GM19324 (cell line): Measurements from ENCODE around the gene ASTL.
"Not testable (repeated sequence)": the region's sequence is repeated elsewhere in the genome, so short reads cannot be mapped to it uniquely, and the experiment has no call there.

Source experiments
- ATAC-seq: cut with Tn5 transposase; IDR thresholded peaks from one replicate; pipeline ENCODE4 v1.9.1; 2021; ENCODE audit warnings: mild to moderate bottlenecking, moderate library complexity; ENCODE audit not compliant: unreplicated experiment, low FRiP score

Gene ASTL

DNA sequence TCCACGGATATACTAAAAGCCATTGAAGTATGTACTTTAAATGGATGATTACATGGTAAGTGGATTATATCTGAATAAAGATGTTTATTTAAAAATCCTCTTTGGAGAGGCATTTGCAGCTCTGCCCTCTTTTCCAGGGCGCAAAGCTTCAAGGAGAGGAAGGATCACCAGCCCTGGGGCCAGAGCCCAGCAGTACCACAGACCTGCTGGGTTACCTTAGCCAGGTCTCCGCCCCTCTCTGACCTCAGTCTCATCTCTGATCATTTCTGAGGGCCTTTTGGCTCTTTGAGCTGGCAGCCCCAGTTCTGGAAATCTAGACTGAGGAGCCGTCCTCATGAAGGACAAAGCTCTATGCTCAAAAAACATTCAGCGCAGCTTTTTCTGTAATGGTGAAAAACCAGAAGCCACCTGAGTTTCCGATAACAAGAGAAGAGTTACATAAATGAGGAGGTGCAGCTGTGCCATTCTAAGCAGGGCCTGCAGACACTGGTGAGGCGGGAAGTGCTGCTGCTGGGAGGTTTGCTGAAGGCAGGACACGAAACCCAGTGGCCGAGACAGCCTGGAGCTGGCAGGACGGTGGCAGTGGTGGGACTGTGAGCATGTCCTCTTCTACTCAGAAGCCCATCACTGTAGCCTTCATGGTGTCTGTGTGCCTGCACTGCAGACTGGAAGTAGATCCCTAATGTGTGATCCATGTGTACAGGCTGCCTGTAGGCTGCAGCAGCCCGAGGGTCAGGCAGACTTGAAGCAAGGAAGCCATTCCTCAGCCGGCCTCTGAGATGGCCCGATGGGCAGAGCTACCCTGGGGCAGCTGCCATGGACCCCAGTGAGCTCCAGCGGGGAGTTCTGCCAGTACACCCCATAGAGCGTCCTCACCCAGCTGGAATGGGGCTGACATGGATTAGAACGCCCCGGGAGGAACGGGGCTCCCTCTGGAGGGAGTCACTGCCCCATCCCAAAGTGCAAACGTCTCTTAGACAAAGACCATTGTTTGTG, 49.7 kb downstream of the ASTL start:
- no peak for ATAC-seq

DNA sequence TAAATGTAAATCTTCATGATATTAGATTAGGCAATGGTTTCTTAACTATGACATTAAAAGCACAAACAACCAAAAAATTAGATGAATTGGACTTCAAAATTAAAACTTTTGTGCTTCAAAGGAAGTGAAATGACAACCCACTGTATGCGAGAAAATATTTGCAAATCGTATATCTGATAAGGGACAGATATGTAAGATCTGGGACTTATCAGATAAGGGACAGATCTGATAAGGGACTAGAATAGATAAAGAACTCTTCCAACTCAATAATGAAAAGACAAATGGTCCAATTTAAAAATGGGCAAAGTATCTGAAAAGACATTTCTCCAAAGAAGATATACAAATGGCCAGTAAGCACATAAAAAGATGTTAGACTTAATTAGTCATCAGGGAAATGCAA, 51.2 kb downstream of the ASTL start:
- ATAC-seq = no peak

DNA sequence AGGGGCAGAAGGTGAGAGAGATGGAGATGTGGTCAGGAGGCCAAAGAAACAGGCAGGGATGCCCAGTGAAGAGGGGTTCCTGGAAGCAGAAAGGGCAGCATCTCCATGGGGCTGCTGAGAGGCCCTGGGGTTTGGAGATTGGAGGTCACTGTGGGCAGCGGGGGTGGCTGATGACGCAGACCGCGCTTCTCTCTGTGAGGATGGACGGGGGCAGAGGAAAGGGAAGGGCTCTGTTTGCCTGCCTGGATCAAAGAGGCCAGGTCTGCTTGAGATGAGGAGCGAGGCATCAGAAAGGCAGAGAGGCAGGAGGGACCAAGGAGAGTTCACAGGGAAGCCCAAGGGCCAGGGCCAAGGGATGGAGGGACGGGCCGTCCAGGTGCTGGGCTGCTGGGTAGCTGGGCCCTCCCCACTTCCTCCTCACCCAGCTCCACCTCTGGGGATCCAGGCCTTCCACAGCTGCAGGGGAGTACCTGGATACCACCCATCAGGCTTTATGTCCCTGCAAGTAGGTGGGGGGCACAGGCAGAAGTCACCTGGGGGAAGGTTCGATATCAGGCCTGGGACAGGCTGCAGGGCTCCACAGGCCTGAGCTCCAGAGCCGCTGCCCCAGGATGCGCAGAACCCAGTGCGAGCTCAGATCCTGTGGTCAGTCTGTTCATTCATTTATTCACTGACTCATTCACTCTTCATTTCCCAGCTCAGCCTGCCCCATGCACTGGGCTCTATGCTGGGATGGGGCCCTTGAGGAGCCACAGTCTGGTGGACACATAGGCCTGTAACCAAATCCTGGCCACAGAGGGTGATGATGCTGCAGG, 52.6 kb downstream of the ASTL start:
- no peak for ATAC-seq

DNA sequence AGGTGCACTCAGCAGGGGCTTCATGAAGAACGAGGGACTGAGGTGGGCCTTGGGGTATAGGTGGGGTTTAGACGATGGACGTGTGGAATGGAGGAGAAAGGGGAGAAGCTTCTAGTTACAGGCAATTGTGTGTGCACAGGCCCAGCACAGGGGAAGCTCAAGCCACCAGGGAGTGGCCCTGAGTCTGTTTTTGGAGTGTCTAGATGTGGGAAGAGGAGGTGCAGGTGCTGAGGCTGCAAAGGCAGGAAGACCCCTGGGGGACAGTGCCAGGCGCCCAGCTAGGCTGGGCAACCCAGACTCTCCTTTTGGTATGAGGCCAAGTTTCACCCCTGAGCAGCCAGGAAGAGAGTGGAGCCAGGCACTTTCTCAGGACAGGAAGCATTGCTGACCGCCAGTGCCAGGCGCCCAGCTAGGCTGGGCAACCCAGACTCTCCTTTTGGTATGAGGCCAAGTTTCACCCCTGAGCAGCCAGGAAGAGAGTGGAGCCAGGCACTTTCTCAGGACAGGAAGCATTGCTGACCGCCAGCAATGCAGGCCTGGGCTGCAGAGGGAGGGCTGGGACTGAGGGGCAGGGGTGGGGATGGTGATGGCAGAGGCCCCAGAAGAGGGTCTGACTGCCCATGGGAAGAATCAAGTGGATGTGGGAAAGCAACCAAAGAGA, 53.3 kb downstream of the ASTL start:
- ATAC-seq = not testable (repeated sequence)

DNA sequence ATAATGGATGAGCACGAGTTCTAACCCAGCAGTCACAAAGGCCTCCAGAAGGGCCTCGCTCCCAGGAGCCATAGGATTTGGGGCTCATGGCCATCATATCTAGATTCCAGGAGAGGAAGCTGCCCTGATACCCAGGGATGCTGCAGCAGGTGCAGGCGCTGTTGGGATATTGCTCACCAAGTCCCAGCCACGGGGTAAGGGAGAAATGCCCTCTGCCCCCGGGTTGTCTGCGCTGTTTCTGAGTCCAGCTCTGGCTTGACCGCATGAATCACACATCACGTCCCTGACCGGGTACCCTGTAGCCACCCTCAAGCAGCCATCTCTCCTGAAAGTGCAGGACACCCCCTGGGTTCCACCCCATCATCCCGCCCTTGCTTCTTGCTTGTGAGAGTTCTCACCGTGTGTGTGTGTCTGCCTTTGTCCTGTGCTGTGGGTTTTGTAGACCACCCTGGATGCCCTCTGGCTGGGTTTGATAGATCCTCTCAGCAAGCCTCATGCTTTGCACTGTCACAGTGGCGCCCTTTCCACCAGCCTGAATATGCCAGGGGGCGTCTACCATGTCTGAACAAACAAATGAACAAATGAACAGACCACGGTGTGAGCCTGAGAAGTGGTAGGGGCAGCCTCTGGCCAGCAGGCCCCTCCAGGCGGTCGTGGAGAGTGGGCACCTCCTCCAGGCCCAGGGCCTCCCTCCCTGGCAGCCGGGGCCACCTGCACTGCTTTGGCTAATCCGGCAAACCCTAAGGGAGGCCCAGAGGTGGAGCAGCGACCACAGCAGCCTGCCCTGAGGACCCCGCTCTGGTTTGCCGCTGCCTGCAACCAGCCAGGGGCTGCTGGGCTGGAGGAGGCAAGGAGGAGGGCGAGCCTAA, 54.1 kb downstream of the ASTL start:
- ATAC-seq = no peak

DNA sequence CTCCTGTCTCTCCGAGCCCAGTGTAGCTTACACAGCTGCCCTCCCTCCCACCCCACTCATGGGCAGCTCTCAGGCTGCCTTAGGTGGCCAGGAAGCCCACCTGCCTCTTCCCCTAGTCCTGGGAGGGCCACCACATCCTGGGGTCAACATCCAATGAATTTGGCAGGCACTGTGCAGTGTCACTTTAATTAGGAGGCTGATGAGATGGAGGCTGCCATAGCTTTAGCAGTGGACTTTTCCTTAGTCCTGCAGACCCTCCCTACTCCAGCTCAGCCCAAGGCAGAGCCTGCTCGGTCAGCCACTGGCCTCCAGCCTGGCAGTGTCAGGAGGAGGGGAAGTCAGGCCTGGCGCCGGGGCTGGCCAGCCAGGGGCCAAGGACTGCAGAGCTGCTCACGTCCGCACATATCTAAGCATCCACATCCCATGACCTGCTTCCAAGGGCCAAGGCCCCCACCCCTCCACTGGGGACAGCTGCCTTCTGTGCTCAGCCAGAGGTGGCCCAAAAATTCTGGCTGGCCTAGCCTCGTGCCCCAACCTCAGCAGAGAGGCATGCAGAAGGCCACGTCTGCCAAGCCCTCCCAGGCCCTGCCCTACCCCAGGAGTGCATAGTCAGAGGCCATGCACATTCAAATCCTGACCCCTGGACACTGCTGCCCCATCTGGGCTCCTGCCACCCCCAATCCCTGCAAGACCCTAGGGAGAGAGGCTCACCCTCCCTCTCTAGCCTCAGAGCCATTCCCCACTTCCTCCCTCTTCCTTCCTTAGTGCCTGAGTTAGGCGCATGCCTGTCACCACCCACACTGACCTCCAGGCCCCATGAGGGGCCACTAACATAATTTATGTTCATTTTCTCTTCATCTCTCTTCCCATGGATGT, 55.0 kb downstream of the ASTL start:
- ATAC-seq = no peak

DNA sequence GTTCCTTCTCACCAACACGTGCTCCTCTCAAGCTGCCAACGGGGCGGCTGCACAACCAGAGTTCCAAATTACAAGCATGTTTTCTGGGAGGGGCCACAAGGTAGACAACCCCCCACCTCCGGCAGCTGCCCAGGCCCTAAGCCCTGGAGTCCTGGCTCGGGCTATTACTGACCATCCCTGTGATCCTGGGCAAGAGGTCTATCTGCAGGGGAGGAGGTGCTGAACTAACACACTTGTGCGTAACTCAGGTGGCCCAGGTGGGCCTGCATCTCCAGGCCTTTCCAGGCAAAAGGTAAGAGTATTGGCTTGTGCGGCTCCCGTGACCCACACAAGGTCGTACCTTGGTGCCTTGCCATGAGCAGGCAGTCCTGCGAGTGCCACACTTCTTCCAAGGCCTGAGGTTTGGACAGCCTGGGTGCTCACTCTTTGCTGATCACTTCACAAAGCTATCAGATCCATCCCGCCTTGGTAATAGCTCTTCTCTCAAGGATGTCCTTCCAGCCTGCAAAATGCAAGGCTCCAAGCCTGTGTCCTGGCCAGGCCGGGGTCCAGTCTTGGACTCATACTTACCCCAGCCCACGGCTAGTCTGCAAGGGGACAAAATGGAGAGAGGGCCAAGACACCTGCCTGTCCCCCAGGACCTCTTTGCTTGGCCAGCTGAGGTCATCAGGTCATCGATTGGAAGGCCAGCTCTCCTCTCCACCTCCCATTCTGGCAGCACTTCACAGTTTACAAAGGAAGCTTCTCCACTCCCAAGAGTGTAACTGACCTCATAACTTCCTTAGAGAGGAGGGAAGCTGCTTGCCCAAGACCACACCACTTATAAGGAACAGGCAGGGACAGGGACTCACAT, 55.9 kb downstream of the ASTL start:
- ATAC-seq = no peak

DNA sequence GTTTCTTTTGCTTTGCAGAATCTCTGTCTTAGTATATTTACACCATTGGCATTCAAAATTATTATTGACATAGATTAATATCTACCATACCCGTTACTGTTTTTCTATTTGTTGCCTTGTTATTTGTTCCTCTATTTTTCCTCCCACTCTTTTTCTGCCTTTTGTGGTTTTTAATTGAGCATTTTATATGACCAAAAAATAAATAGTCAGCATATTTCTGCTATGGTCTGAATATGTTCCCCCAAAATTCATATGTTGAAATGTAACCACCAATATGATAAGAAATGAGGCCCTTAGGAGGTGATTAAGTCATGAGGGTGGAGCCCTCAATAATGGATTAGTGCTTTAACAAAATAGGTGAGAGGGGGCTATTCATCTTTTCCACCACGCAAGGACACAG, 57.3 kb downstream of the ASTL start:
- no peak for ATAC-seq

DNA sequence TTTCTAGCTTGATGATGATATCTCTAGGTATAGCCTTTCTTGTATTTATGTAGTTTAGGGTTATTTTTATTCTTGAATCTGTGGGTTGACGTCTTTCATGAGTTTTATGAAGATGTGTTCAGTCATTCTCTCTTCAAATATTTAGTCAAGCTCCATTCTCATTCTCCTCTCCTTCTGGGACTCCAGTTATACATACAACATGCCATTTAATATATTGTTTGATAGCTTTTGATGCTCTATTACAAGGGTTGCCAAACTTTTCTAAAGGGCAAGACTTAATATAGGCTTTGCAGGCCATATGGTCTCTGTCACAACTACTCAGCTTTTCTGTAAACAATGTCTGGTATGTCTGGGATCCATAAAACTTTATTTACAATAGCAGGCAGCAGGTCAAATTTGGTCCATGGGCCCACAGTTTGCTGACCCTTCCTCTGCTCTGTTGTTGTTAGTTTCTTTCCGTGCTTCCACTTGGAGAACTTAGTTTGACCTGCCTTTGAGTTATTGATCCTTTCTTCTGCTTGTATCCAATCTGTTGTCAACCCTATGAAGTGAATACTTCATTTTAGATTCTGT, 63.0 kb downstream of the ASTL start:
- no peak for ATAC-seq

DNA sequence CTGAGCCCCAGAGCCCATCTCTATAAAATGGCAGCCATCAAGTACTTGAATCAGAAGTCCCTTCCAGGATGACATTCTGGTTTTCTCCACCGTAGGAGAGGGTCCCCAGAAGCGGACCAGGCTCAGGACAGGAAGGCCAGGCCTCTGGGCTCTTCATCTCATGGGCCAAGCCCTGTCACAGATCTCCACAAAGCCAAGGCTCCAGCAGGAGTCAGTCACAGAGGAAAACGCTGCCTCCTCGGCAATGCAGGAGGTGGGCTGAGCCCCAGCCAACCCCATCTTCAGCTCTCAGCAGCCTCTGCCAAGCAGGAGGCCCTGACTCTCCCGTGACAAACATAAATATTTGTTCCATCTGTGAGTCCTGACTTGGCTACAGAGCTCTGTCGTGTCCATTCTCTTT, 64.1 kb downstream of the ASTL start:
- ATAC-seq = no peak

DNA sequence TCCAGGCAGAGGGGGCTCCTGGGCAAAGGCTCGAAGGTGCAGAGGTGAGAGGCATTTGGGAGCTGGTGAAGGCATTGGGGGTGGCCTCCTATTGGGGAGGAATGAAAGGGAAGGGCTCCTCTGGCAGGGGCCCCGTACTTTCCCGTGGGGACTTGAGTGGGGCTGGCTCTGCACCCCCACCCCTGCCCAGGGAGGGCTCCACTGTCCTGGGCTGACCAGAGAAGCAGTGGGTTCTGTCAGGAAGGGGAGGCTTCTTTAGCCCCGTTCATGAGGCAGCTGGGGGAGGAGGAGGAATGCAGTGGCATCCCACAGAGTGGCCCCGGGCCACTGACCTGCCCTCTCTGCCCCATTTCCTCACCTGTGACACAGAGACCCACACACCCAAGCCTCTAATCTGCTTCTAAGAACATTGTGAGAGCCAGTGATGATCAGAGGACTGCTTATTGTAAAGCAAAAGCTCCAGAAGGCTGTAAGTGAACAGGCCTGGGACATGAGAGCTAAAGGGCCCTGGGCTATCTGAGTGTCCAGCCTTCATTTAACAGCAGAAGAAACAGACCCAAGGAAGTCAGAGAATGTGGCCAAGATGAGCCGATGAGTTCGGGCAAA, 65.0 kb downstream of the ASTL start:
- no peak for ATAC-seq
